ENCODE results near the gene MMD2.

MMD2 gene

GRCh38 chr7:4964506-4964905 lies 5.5 kb upstream of the MMD2 start:
- TF ChIP-seq, protein P1, sequence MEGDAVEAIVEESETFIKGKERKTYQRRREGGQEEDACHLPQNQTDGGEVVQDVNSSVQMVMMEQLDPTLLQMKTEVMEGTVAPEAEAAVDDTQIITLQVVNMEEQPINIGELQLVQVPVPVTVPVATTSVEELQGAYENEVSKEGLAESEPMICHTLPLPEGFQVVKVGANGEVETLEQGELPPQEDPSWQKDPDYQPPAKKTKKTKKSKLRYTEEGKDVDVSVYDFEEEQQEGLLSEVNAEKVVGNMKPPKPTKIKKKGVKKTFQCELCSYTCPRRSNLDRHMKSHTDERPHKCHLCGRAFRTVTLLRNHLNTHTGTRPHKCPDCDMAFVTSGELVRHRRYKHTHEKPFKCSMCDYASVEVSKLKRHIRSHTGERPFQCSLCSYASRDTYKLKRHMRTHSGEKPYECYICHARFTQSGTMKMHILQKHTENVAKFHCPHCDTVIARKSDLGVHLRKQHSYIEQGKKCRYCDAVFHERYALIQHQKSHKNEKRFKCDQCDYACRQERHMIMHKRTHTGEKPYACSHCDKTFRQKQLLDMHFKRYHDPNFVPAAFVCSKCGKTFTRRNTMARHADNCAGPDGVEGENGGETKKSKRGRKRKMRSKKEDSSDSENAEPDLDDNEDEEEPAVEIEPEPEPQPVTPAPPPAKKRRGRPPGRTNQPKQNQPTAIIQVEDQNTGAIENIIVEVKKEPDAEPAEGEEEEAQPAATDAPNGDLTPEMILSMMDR (conservative IDR thresholded peaks at IDR 0.05; ENCODE audit: low read depth, low read length), result no peak
- DNase-seq (ENCODE audit: low read depth), result no peak
- no peak overlapping the region for H3K4me3 ChIP-seq (ENCODE audit: low read length)

DNA sequence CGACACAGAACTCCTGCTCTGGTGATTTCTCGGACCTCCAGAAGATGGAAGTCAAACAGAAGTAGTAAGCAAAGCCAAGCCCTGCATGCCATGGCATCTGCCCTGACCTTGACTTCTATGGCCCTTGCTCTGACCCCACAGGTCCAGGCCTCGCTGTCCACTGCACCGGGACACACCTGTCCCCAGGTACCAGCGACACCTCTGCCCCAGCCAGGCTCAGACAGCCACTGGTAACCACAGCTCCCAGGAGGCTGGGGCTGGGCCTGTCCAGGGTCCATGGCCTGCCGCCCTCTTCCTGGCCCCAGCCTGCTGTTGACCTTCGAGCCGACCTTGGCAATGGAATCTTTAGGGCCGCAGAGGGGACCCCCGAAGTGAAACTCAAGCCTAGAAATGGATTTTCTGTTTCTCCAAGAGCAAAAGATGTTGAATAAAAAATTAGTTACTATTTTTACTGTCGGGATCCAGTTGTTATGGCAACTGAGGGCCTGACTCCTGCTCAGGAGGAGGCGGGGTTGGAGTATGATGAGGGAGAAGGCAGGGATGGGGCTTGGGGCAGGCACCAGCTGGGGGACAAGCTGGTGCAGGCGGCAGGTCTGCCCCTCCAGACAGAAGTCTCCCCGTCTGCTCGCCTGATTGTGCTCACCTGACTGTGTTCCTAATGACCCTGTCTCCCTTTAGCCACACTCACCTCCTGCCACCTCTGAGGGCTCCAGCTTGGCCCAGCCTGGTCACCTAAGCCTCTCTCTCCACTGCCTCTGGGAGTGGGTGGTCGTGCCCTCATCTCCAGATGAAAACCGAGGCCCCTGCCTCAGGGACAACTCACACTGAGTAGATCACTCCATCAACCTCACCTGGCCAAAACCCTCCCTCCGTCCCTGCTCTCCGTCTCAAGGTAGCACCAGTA lies 4.1 kb upstream of the MMD2 start:
- TF ChIP-seq, protein P1 (conservative IDR thresholded peaks at IDR 0.05; ENCODE audit: low read depth, low read length), result no peak
- H3K4me3 ChIP-seq (ENCODE audit: low read length), result no peak overlapping the region
- DNase-seq (ENCODE audit: low read depth), result no peak

DNA sequence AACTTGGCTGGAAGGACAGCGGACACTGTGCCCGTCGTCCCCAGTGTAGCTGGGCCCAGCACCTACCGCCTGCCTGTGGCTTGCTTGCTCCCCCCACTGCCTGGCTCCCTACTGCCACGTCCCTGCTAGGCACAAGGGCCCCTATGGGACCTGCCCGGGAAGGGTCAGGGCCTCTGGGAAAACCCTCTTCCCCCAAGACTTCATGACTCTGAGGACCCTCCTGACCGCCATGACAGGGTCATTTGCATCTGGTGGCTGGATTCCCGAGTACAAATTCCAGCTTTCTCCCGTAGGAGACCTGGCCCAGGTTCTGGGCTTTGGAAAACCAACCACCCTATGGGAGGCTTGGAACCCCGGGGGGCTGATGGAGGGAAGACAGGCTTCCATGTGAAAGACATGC lies 1.4 kb upstream of the MMD2 start:
- no peak for DNase-seq (ENCODE audit: low read depth)
- TF ChIP-seq, protein P1 (conservative IDR thresholded peaks at IDR 0.05; ENCODE audit: low read depth, low read length), result no peak
- H3K4me3 ChIP-seq (ENCODE audit: low read length), result no peak overlapping the region

DNA sequence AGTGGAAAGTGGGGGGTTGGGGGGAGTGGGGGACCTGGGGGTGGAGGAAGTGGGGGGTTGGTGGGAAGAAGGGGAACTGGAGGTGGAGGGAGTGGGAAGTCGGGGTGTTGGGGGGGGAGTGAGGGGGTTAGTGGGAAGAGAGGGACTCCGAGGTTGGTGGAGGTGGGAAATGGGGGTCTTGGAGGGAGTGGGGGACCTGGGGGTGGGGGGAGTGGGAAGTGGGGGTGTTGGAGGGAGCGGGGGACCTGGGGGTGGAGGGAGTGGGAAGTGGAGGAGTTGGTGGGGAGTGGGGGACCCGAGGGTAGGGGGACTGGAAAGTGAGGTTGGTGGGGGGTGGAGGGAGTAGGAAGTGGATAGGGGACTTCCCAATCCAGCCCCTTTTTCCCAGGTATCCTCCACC lies 906 bp upstream of the MMD2 start:
- DNase-seq (ENCODE audit: low read depth), result no peak
- no peak overlapping the region for H3K4me3 ChIP-seq (ENCODE audit: low read length)
- TF ChIP-seq, protein P1 (conservative IDR thresholded peaks at IDR 0.05; ENCODE audit: low read depth, low read length), result no peak

GRCh38 chr7:4959306-4959705 lies 319 bp upstream of the MMD2 start:
- no peak for DNase-seq (ENCODE audit: low read depth)
- TF ChIP-seq, protein P1 (conservative IDR thresholded peaks at IDR 0.05; ENCODE audit: low read depth, low read length), result no peak
- H3K4me3 ChIP-seq (ENCODE audit: low read length), result no peak overlapping the region

DNA sequence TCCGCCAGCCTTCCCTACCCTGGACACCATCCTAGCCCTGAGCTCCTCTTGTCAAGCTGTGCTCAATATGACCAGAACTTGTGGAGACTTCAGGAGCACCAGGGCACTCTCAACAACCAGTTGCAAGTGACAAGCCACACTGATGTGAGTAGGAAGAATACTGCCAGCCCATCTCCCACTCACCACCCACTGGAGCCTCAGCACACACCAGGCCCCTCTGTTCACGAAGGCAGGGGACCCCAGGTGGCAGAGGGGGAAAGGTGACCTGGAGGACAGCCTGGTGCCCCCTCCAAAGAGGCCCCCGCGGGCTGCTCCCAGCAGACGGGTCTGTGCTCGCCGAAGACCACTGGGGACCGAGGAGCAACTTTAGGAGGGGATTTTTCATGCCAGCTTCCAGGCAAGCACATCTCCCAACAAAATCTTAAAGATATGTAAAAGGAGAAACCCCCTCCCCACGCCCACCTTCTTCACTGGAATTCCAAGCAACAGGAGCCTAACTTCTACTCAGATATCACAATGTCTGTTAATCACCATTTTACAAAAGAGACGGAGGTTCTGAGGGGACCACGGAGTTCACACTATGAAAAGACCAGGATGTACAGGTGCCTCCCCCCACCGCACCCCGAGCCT lies 1.0 kb downstream of the MMD2 start:
- no peak for DNase-seq (ENCODE audit: low read depth)
- H3K4me3 ChIP-seq (ENCODE audit: low read length), result no peak overlapping the region
- TF ChIP-seq, protein P1 (conservative IDR thresholded peaks at IDR 0.05; ENCODE audit: low read depth, low read length), result no peak

Data from retinal pigment epithelial cell (primary cell).